MM.1S (cell line): ENCODE data around the gene FAM234B.

Experiments used
- DNase-seq: peaks from one replicate; pipeline ENCODE4 v3.0.0-alpha.2; 2015
- H2AFZ ChIP-seq: fragments of 300-600 bp; sonication (generic); 2 replicates; pipeline ENCODE4 v1.6.0; 2016; ENCODE audit warnings: antibody characterized with exemption, low read length
- H3F3A ChIP-seq: fragments of 300-600 bp; sonication (generic); 2 replicates; pipeline ENCODE4 v1.6.1; 2016; ENCODE audit warnings: mild to moderate bottlenecking, antibody characterized with exemption, low read length, moderate library complexity, mixed read lengths; ENCODE audit not compliant: insufficient read depth
- H3K27ac ChIP-seq: fragments of 300-600 bp; sonication (generic); 2 replicates; pipeline ENCODE4 v1.5.1; 2016; ENCODE audit warnings: mild to moderate bottlenecking, low read length
- H3K27me3 ChIP-seq: fragments of 300-600 bp; sonication (generic); replicated peaks from 2 replicates; pipeline ENCODE4 v1.6.0; 2016; ENCODE audit warnings: low read length; ENCODE audit not compliant: insufficient read depth
- H3K36me3 ChIP-seq: fragments of 300-600 bp; sonication (generic); replicated peaks from 2 replicates; pipeline ENCODE4 v1.6.1; 2016; ENCODE audit warnings: mild to moderate bottlenecking, low read length, mixed read lengths; ENCODE audit not compliant: insufficient read depth
- H3K4me1 ChIP-seq: fragments of 300-600 bp; sonication (generic); 2 replicates; pipeline ENCODE4 v1.6.1; 2016; ENCODE audit warnings: low read length, mixed read lengths
- H3K4me2 ChIP-seq: fragments of 300-600 bp; sonication (generic); 2 replicates; pipeline ENCODE4 v1.6.0; 2016; ENCODE audit warnings: low read depth, low read length
- H3K4me3 ChIP-seq: fragments of 300-600 bp; sonication (generic); 2 replicates; pipeline ENCODE4 v1.5.1; 2016; ENCODE audit warnings: low read length, mixed read lengths
- H3K79me2 ChIP-seq: fragments of 300-600 bp; sonication (generic); 2 replicates; pipeline ENCODE4 v1.6.1; 2016; ENCODE audit warnings: mixed run types, low read length, mixed read lengths
- H3K9ac ChIP-seq: fragments of 300-600 bp; sonication (generic); 2 replicates; pipeline ENCODE4 v1.6.1; 2016; ENCODE audit warnings: low read length, mixed read lengths
- H3K9me2 ChIP-seq: fragments of 300-600 bp; sonication (generic); replicated peaks from 2 replicates; pipeline ENCODE4 v1.6.1; 2016; ENCODE audit warnings: mild to moderate bottlenecking, low read length, mixed read lengths; ENCODE audit not compliant: insufficient read depth
- H3K9me3 ChIP-seq: fragments of 300-600 bp; sonication (generic); replicated peaks from 2 replicates; pipeline ENCODE4 v1.6.1; 2016; ENCODE audit warnings: mild to moderate bottlenecking, low read length, mixed read lengths; ENCODE audit not compliant: insufficient read depth
- H4K20me1 ChIP-seq: fragments of 300-600 bp; sonication (generic); 2 replicates; pipeline ENCODE4 v1.6.1; 2016; ENCODE audit warnings: mild to moderate bottlenecking, low read length, moderate library complexity, mixed read lengths; ENCODE audit not compliant: insufficient read depth
- EZH2 ChIP-seq: fragments of 300-600 bp; sonication (generic); optimal IDR thresholded peaks from 2 replicates; pipeline ENCODE3; 2017; ENCODE audit warnings: low read depth, mild to moderate bottlenecking, antibody characterized with exemption, low read length, mixed read lengths
- EZH2phosphoT487 ChIP-seq: fragments of 300-600 bp; sonication (generic); IDR thresholded peaks from 2 replicates; pipeline ENCODE4 v1.6.1; 2018; ENCODE audit warnings: antibody characterized with exemption, low read length
- TF ChIP-seq, protein P1 (sequence below): fragments of 300-600 bp; sonication (generic); IDR thresholded peaks from 2 replicates; pipeline ENCODE4 v1.5.1; 2016; ENCODE audit warnings: antibody characterized with exemption, low read length, mixed read lengths

FAM234B gene

DNA sequence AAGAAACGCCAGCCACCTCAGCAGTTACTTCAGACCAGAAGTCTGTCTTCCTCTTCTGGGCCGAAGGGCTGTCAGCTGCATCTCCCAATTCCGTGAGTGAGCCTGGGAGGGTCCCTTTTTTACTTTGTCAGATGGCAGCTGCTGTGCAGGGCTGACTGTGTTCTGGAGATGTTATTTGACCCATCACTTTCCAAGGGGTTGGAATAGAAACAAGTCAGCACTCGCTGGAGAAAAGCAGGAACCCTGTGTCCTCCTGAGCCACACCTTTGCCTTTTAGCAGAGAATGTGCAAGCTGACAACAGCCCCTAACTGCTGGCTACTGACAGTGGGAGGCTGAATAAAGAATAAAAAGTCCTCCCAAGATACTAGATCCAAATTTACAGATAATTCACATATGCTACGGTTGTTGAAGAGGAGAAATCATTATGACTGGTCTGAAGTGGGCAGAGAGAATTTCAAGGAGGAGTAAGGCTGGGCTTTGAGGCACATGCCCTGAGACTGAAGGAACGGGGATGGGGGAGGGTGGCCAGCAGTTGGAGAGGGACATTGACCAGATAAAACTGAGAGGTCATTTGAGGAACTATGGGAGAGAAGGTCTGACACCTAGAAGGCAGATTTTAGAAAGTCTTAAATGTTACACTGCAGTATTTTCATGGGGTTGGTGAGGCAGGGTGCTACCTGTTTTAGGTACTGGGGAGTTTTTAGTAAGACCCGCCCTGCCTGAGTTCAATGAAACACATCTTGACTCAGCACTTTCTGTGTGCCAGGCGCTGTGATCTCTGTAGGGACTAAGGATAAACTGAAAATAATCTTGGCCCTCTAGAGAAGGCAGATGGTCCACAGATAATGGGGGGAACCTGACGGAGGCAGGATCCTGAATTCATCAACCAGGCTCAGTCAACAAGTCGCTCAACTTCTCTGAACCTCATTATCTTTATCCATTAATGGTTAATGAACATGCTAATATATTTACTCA lies 27.4 kb downstream of the FAM234B start:
- H3K9ac ChIP-seq: peak overlapping the region; percentile 46
- peak overlapping the region; percentile 24; the same call in 1 of the 2 replicates for H3K4me3 ChIP-seq
- H3K27ac ChIP-seq: peak overlapping the region; percentile 93
- no peaks in the 10 kb centered on the region for H3K9me2 ChIP-seq
- no peaks in the 10 kb centered on the region for H3K36me3 ChIP-seq
- no peaks in the 10 kb centered on the region for H4K20me1 ChIP-seq
- H3K4me2 ChIP-seq: peak overlapping the region; percentile 70
- peaks cover 18% of the 10 kb centered on the region for H3F3A ChIP-seq
- TF ChIP-seq EZH2 (no peak), EZH2phosphoT487 (no peak)
- TF ChIP-seq, protein P1, sequence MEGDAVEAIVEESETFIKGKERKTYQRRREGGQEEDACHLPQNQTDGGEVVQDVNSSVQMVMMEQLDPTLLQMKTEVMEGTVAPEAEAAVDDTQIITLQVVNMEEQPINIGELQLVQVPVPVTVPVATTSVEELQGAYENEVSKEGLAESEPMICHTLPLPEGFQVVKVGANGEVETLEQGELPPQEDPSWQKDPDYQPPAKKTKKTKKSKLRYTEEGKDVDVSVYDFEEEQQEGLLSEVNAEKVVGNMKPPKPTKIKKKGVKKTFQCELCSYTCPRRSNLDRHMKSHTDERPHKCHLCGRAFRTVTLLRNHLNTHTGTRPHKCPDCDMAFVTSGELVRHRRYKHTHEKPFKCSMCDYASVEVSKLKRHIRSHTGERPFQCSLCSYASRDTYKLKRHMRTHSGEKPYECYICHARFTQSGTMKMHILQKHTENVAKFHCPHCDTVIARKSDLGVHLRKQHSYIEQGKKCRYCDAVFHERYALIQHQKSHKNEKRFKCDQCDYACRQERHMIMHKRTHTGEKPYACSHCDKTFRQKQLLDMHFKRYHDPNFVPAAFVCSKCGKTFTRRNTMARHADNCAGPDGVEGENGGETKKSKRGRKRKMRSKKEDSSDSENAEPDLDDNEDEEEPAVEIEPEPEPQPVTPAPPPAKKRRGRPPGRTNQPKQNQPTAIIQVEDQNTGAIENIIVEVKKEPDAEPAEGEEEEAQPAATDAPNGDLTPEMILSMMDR: no peak
- H3K9me3 ChIP-seq: no peaks in the 10 kb centered on the region
- peak; percentile 92 for DNase-seq
- peak overlapping the region; percentile 32 for H2AFZ ChIP-seq
- H3K79me2 ChIP-seq: no peaks in the 10 kb centered on the region
- H3K27me3 ChIP-seq: no peaks in the 10 kb centered on the region
- peaks cover 22% of the 10 kb centered on the region for H3K4me1 ChIP-seq

DNA sequence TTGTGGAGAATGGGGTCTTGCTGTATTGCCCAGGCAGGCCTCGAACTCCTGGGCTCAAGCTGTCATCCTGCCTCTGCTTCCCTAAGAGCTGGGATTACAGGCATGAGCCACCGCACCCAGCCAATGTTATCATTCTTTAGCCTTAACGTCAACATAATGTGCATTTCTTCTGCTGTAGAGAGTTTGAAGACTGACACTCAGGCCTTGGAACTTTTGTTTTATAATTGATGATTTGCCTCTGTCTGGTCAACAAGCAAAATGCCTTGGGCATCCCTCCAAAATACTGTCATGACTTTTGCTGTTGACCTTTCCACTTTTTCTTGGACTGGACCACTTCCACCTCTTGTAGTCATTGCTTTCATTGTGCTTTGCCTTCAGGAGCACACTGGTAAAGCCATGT lies 29.0 kb downstream of the FAM234B start:
- H3K27me3 ChIP-seq: no peaks in the 10 kb centered on the region
- H3K4me2 ChIP-seq: no peak overlapping the region
- peaks cover 18% of the 10 kb centered on the region for H3F3A ChIP-seq
- H3K9ac ChIP-seq: no peak overlapping the region
- H4K20me1 ChIP-seq: no peaks in the 10 kb centered on the region
- H3K4me3 ChIP-seq: no peak overlapping the region
- H3K9me3 ChIP-seq: no peaks in the 10 kb centered on the region
- TF ChIP-seq EZH2: no peak
- TF ChIP-seq, protein P1: no peak
- TF ChIP-seq EZH2phosphoT487: no peak
- H3K79me2 ChIP-seq: no peaks in the 10 kb centered on the region
- no peak for DNase-seq
- H3K27ac ChIP-seq: no peak overlapping the region
- no peaks in the 10 kb centered on the region for H3K36me3 ChIP-seq
- no peaks in the 10 kb centered on the region for H3K9me2 ChIP-seq
- H3K4me1 ChIP-seq: peaks cover 22% of the 10 kb centered on the region
- H2AFZ ChIP-seq: no peak overlapping the region

DNA sequence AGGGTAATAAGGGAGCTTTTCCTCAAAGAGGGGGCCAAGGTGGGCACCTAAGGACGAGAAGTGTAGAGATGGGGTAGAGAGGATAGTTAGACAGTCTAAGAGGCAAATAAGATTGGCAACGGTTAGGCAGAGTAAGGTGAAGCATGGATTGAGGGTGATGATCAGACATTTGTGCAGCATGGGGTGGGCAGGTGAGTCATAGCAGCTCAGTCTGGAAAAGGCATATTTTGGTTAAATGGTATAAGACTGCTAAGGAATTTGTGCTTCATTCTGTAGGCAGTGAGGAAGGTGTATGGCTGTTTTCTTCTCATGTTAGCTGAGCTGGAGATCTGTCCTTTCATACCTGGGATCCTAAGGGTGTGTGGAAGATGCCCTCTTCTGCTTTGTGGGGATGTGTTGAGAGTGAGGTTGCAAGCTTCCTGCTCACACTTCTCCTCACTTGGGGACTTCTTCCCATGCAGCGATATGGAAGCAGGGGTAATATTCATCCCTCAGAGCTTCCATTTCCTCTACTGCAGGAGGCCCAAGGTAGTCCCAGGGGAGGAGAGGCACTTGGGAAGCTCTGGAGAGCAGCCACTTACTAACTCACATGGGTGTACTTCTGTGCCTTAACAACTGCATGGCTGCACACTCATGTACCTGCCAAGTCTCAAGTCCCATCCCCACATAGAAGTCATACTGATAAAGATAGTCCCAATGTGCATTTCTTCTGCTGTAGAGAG lies 30.4 kb downstream of the FAM234B start:
- no peak overlapping the region for H3K9ac ChIP-seq
- no peaks in the 10 kb centered on the region for H4K20me1 ChIP-seq
- H3F3A ChIP-seq: peaks cover 18% of the 10 kb centered on the region
- no peak overlapping the region for H3K4me3 ChIP-seq
- no peak overlapping the region for H2AFZ ChIP-seq
- no peaks in the 10 kb centered on the region for H3K79me2 ChIP-seq
- H3K36me3 ChIP-seq: no peaks in the 10 kb centered on the region
- H3K4me1 ChIP-seq: peaks cover 22% of the 10 kb centered on the region
- H3K4me2 ChIP-seq: no peak overlapping the region
- DNase-seq: no peak
- TF ChIP-seq EZH2phosphoT487 (no peak), EZH2 (no peak)
- TF ChIP-seq, protein P1: no peak
- no peaks in the 10 kb centered on the region for H3K9me2 ChIP-seq
- no peaks in the 10 kb centered on the region for H3K9me3 ChIP-seq
- no peak overlapping the region for H3K27ac ChIP-seq
- no peaks in the 10 kb centered on the region for H3K27me3 ChIP-seq
